NCI-H187 treated with DMSO at 0.1 percent for 48 hours (cell line): ENCODE data around the gene KRTAP2-1.
"Not testable (repeated sequence)": the region's sequence is repeated elsewhere in the genome, so short reads cannot be mapped to it uniquely, and the experiment has no call there.

ENCODE experiments used
- DNase-seq: peaks from one replicate; lab custom pipeline; 2025; lab: John Stamatoyannopoulos, UW

The KRTAP2-1 gene

DNA sequence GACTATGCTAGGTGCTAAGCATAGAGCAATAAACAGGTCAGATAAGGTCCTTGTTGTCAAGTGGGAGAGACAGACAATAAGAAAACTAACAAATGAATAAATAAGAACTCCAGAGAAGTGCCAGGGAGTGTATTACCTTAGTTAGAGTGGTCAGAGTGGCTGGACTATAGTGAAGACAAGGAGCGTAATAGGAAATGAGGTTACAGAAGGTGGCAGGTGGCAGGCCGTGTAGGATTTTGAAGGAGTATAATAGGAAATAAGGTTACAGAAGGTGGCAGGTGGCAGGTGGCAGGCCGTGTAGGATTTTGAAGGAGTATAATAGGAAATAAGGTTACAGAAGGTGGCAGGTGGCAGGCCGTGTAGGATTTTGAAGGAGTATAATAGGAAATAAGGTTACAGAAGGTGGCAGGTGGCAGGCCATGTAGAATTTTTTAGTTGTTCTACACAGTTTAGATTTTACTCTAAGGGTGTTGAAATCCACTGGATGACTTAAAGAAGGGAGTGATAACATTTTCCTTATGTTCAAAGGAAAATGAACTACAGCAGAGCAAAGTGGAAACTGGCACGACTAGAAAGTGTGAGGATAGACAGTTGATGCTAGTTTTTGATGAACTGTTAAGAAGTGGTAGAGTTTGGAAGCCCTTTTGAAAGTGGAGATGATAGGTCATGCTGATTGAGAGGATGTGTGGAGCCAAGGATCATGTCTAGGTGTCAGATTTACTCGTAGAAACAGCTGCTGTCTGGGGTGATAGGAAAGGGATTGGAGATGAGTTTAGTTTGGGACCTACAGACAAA is 34.6 kb downstream of the KRTAP2-1 start:
- no peak for DNase-seq

DNA sequence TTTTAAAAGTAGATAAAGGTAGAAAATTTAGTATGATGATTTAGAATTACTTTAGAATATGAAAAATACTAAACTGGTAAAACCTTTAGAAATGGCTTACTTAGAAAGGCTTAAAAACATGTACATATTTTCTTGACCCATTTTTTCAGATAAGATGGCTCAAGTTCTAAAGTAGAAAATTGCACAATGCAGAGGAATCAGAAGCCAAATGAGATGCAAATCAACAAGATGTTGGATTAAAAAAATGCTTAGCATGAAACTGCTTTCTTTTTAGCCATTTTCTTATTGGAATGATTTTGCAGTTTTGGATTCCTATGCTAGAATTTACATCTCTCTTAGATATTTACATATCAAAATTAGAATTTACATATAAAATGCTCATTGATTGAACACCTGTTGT is 36.7 kb downstream of the KRTAP2-1 start:
- DNase-seq, result no peak

DNA sequence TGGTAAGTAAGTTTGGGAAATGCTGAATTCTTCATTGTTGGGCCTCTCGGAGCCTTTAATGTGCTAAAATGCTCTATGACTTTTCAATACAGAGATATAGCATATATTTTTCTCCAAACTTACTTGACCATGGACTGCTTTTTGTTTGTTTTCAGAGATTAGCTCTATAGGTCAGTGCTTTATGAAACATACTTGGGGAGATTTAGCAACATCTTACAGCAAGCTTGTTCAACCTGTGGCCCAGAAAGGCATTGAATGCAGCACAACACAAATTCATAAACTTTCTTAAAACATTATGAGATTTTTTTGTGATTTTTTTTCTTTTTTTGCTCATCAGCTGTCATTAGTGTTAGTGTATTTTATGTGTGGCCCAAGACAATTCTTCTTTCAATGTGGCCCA is 37.2 kb downstream of the KRTAP2-1 start:
- DNase-seq, result no peak

DNA sequence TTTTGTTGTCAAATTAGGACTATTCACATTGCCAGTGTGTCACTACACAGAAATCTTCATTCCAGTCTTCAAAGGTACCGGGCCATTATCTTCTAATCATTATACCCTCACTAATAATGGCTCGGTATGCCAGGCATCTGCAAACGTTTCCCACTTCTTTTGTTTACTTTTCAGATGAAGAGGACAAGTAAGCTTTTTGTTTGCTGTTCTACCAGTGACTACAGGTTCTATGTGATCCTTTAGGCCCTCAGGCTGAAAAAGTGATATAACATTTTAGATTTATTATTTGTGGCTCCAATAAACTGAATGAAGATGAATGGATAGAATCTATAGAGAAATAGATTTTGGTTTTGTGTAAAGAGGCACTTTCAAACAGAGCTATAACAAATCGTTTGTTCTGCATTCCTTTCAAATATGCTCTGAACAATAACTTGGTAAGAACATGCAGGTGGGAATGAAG is 37.8 kb downstream of the KRTAP2-1 start:
- DNase-seq, result no peak

DNA sequence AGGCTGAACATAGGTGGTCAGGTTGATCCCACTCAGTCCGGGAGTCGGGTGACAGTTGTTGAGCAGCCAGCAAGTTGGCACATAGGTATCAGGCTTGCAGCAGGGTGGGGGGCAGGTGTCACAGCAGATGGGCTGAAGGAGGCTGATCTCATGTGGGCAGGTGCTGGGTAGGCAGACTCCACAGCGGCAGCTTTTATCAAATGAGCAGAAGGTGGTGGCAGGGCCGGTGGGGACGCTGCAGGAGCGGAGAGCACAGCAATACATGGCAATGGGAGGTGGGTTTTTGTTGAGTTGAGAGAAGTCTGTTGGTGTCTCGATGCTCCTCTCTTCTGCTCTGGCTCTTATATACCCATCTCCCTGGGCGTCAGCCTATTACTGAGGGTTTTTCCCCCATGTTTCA is 38.3 kb downstream of the KRTAP2-1 start, which contains the start of gene KRTAP3-1:
Gene KRTAP3-1 (minus strand): TSS at position 318 of the 400 bp plus-strand sequence. CDS start 54 bp downstream, at position 264.
- DNase-seq, result no peak

DNA sequence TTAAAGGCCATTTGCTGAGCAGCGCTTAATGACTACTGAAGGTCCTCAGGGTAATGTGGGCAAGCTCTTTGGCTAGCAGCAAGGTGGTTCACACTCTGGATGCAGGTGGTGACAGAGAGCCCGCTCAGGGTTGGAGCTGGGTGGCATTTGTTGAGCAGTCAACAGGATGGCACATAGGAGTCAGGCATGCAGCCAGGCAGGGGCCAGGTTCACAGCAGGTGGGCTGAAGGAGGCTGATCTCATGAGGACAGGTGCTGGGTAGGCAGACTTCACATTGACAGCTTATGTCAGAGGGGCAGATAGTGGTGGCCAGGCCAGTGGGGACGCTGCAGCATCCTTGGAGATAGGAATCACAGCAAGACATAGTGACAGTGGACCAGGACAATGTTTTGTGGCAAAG is 42.7 kb downstream of the KRTAP2-1 start:
- no peak for DNase-seq

DNA sequence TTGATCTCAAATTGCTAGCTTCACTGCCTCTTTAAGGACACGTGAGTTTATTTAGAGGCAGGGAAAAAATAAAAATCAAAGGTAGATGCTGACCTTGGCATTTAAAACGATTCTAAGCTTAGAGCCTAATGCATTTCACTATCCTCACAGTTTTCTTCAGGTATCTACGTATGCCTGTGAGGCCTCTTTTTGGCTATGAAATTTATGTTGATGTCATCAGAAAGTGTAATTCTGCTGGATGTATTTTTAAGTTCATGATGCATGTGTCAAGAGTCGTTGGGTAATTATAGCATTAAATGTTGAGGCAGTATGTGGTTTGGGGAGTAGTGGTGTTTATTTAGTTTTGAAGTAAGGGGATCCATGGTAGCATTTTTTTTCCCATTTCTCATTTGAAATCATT is 43.2 kb downstream of the KRTAP2-1 start:
- DNase-seq, result no peak

DNA sequence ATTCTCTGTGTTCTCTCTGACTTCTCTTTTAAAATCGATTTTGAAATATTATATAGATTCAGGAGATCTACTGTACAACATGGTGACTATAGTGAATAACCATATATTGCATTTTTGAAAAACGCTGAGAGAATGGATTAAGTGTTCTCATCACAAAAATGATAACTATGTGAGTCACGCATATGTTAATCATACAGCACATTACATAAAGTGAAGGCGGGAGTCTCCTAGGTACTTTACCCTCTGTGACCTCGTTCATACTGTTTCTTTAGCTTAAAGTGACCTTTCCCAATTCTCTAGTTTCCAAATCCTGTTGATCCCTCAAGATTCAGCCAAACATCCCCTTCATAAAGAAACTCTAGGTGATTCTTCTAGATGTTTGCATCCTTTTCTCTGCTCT is 44.3 kb downstream of the KRTAP2-1 start:
- DNase-seq, result no peak

DNA sequence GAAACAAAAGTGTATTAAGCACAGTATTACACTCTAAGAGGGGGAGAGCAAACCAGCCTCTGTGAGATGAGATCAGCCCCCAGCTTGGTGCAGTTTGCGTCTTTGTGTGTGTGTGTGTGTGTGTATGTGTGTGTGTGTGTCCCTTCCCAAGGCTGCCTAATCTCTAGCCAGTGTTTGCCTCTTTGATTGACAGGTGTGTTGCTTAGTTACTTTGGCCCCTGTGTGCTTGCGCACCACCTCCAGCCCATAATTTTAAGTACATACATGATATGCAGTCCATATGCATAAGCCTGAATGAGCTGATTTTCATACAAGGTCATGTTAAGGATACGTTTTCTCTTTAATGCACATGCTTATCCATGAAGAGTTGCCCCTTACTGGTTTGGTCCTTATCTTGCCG is 45.3 kb downstream of the KRTAP2-1 start:
- no peak for DNase-seq

DNA sequence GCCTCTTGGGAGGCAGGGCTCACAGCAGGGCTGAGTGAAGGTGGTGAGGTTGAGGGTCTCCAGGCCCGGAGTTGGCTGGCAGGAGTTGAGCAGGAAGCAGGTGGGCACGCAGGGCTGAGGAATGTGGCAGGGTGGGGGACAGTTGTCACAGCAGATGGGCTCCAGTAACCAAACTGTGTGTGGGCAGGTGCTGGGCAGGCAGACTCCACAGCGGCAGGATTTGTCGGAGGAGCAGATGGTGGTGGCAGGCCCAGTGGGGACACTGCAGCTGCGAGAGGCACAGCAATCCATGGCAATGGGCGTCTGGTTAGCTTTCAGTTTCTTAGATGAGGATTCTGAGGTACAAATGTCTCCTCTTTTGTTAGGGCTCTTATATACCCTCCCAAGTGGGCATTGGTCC is 47.6 kb downstream of the KRTAP2-1 start, which contains the start of gene KRTAP3-2:
Gene KRTAP3-2 (minus strand): TSS at position 344 of the 400 bp plus-strand sequence. CDS start 53 bp downstream, at position 291.
- not testable (repeated sequence) for DNase-seq

DNA sequence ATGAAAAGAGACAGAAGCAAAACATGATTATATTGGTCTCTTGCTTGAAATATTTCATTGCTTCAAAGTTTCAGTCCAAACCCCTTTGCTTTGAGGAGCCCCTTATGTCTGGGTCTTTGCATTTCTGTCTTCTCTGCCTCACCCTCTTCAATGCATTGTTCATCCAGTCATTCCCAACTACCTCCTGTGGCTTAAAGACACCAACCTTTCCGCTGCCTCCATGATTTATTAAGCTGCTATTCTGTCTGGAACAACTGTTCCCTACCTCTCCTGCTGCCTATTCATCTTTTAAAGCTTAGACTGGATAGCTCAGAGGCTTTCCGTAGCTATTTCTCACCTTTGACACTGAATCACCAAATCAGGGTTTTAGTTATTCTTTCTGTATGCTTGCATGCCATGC is 49.8 kb downstream of the KRTAP2-1 start:
- DNase-seq, result no peak

DNA sequence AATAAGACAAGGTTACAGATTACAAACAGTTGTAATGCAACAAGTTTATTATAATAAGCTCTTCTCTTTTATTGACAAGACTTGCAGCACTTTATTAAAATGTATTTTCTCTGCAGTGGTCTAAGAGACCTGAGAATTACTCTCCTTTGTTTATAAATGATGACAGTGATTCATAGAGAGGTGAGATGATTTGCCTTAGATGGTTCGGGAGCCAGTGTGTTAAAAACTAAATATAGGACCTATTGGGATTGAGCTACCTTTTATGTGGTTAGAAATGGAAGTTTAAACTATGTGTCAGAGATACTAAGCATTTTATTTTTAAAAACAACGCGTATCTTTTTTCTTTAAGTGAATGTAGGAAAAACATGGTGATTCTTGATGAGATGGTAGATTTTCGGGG is 50.3 kb downstream of the KRTAP2-1 start:
- no peak for DNase-seq
